C4-2B (cell line): ENCODE measurements around the gene TLX2.

Source experiments
- H3K27ac ChIP-seq: fragments of 450-650 bp; 2 replicates; pipeline ENCODE4 v1.5.1; 2017
- CTCF ChIP-seq: fragments of 450-650 bp; conservative IDR thresholded peaks from 2 replicates; pipeline ENCODE4 v1.5.1; 2017; ENCODE audit warnings: mild to moderate bottlenecking
- ZFX ChIP-seq: fragments of 450-650 bp; IDR thresholded peaks from 2 replicates; pipeline ENCODE4 v1.6.1; 2017

The TLX2 gene

DNA sequence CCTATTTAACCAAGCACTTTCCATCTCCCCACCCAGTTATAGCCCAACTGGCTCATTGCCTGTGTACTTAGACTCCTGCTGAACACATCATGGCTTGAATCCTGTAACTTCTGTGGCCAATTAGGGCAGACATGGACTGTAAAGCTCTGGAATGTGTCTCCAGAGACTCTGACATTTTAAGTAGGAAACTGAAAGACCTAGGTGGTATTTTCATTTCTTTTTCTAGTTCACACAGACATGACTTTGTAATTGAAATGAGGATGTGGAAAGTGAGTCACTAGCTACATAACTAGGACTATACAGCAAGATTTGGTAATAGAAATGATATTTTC, 52.5 kb downstream of the TLX2 start:
- no peak overlapping the region for H3K27ac ChIP-seq
- TF ChIP-seq CTCF (no peak), ZFX (no peak)
